Measurements from ENCODE around the gene PSMB11. TPM values are rescaled to one million over a fixed set of nuclear protein-coding genes. Genes with fewer than 3 reads are reported as not detected.
"Not testable (repeated sequence)": the region's sequence is repeated elsewhere in the genome, so short reads cannot be mapped to it uniquely, and the experiment has no call there.

PSMB11 gene
- total RNA-seq, result not detected
- long read RNA-seq, result 0 reads

GRCh38 chr14:23042162-23042965 lies at the start of gene PSMB11:
PSMB11 (plus strand) TSS chr14:23042212; CDS start chr14:23042226, 14 bp downstream.
- ATAC-seq (no peak), DNase-seq (no peak)
- intact Hi-C loops (cut with DNase I), result no loop called here

GRCh38 chr14:22993517-22993916 lies 48.5 kb upstream of the PSMB11 start:
- ATAC-seq (no peak), DNase-seq (no peak)
- intact Hi-C loops (cut with DNase I), result no loop called here

- ATAC-seq (peak; percentile 58 to 69), DNase-seq (no peak)
- intact Hi-C loops (cut with DNase I), result no loop called here
These were observed 47.2 kb upstream of the PSMB11 start for GRCh38 chr14:22994762-22995275.

GRCh38 chr14:22995889-22996625 lies 46.0 kb upstream of the PSMB11 start:
- no peak for DNase-seq
- intact Hi-C loops (cut with DNase I), result no loop called here

GRCh38 chr14:22996768-22997654 lies 45.0 kb upstream of the PSMB11 start:
- ATAC-seq (no peak), DNase-seq (no peak)
- intact Hi-C loops (cut with DNase I), result no loop called here

More at GRCh38 chr14:22995889-22996625, 46.0 kb upstream of the PSMB11 start:
- no peak for ATAC-seq

GRCh38 chr14:22997676-22998323 lies 44.2 kb upstream of the PSMB11 start:
- peak; percentile 16 to 56 for ATAC-seq
- no peak for DNase-seq
- intact Hi-C loops (cut with DNase I), result no loop called here

- no peak for DNase-seq
- peak; percentile 31 to 56 for ATAC-seq
- intact Hi-C loops (cut with DNase I), result no loop called here
These were observed 43.5 kb upstream of the PSMB11 start for GRCh38 chr14:22998329-22999012.

GRCh38 chr14:23000860-23001259 lies 41.2 kb upstream of the PSMB11 start:
- no peak for ATAC-seq
- no peak for DNase-seq
- intact Hi-C loops (cut with DNase I), result no loop called here

GRCh38 chr14:23002592-23002991 lies 39.4 kb upstream of the PSMB11 start:
- DNase-seq, result no peak
- ATAC-seq, result no peak
- intact Hi-C loops (cut with DNase I), result no loop called here

GRCh38 chr14:23004274-23004673 lies 37.7 kb upstream of the PSMB11 start:
- ATAC-seq; DNase-seq; intact Hi-C loops (cut with DNase I): not testable (repeated sequence)

GRCh38 chr14:23005451-23006187 lies 36.4 kb upstream of the PSMB11 start:
- DNase-seq (no peak), ATAC-seq (no peak)
- intact Hi-C loops (cut with DNase I), result no loop called here

GRCh38 chr14:23006188-23006534 lies 35.9 kb upstream of the PSMB11 start:
- no peak for DNase-seq
- intact Hi-C loops (cut with DNase I), result no loop called here
- no peak for ATAC-seq

- peak; percentile 99 for ATAC-seq
- intact Hi-C loops (cut with DNase I), result no loop called here
- peak; percentile 97 for DNase-seq
These were observed 35.2 kb upstream of the PSMB11 start for GRCh38 chr14:23006544-23007419.

- intact Hi-C loops (cut with DNase I), result no loop called here
- ATAC-seq, result no peak
- no peak for DNase-seq
These were observed 33.2 kb upstream of the PSMB11 start for GRCh38 chr14:23008831-23009230.

GRCh38 chr14:23009483-23009938 lies 32.5 kb upstream of the PSMB11 start:
- DNase-seq, result no peak
- intact Hi-C loops (cut with DNase I), result no loop called here
- ATAC-seq, result no peak

GRCh38 chr14:23009939-23010726 lies 31.9 kb upstream of the PSMB11 start, which contains the start of gene C14orf93:
C14orf93 (minus strand) TSS chr14:23010143; CDS start chr14:22999023, 11,120 bp downstream.
- ATAC-seq (peak; percentile 48 to 55), DNase-seq (peak; percentile 89)
- intact Hi-C loops (cut with DNase I), result no loop called here
